Upper lobe of left lung (tissue), 6 donors: Measurements from ENCODE around the gene NAA50. TPM values are rescaled to one million over a fixed set of nuclear protein-coding genes. Genes with fewer than 3 reads are reported as not detected.

Source experiments
- ATAC-seq, 2 donors: fragments of 200-7000 bp; cut with Tn5 transposase; one replicate each; pipeline ENCODE4 v1.9.1; 2022; ENCODE audit warnings: mild to moderate bottlenecking in 2 of 2, moderate library complexity in 2 of 2; ENCODE audit not compliant: low FRiP score in 2 of 2
- DNase-seq, 2 donors: peaks; one replicate each; pipeline ENCODE4 v3.0.0-alpha.2; 2019 to 2020
- H3K27ac ChIP-seq, 4 donors: fragments of 200-600 bp; sonication (generic); one replicate each; pipeline ENCODE4 v1.5.1; 2016 to 2019
- H3K27me3 ChIP-seq, 4 donors: fragments of 200-600 bp; sonication (generic); one replicate each; pipeline ENCODE4 v1.5.1; 2017 to 2019
- H3K36me3 ChIP-seq, 4 donors: fragments of 200-600 bp; sonication (generic); one replicate each; pipeline ENCODE4 v1.5.1; 2016 to 2019
- H3K4me1 ChIP-seq, 4 donors: fragments of 200-600 bp; sonication (generic); one replicate each; pipeline ENCODE4 v1.5.1; 2018 to 2019
- H3K4me3 ChIP-seq, 4 donors: fragments of 200-600 bp; sonication (generic); one replicate each; pipeline ENCODE4 v1.5.1; 2017 to 2019; ENCODE audit warnings: mild to moderate bottlenecking in 2 of 4, moderate library complexity in 1 of 4
- H3K9me3 ChIP-seq, 4 donors: fragments of 200-600 bp; sonication (generic); one replicate each; pipeline ENCODE4 v1.5.1; 2018 to 2019
- CTCF ChIP-seq, 6 experiments: fragments of 450-650 bp in 4 of 6; fragments of 200-600 bp in 2 of 6; sonication (generic) in 2 of 6; IDR thresholded peaks; one replicate each; pipeline ENCODE4 v1.5.1; 2016 to 2019; ENCODE audit warnings: antibody characterized with exemption in 6 of 6
- EP300 ChIP-seq, 4 donors: sonication (generic); formaldehyde crosslinking; IDR thresholded peaks; one replicate each; pipeline ENCODE4 v1.5.1; 2017; ENCODE audit warnings: antibody characterized with exemption in 4 of 4, control low read depth in 2 of 4
- POLR2A ChIP-seq, 4 donors: fragments of 450-650 bp; IDR thresholded peaks; one replicate each; pipeline ENCODE4 v1.5.1; 2016 to 2017; ENCODE audit warnings: antibody characterized with exemption in 4 of 4, mild to moderate bottlenecking in 2 of 4
- POLR2AphosphoS5 ChIP-seq, 2 donors: sonication (generic); formaldehyde crosslinking; IDR thresholded peaks; one replicate each; pipeline ENCODE4 v1.5.1; 2017; ENCODE audit warnings: antibody characterized with exemption in 2 of 2
- WGBS, 2 donors: methylation state at CpG; one replicate each; pipeline ENCODE4 v1.1.5; 2017 to 2018; 5-methylcytosine and 5-hydroxymethylcytosine counted together
- total RNA-seq, 6 donors: library from RNA; depleted of rRNA in 4 of 6; stranded (reverse); fragments of >200 nt in 4 of 6; gene quantifications; one replicate each; pipeline versions ENCODE4 v1.1.0 to v1.2.1, GENCODE V29; 2016 to 2021
- donor health status: DM: no; HTN: no; CAD: no; lungs with moderate emphysema.
- donor health status: DM: no; HTN: yes; CAD: no; lungs with severe emphysema.

The NAA50 gene
- total RNA-seq, 6 donors from 2014 or later, result 75.7 to 187 (median 84.9) TPM

DNA sequence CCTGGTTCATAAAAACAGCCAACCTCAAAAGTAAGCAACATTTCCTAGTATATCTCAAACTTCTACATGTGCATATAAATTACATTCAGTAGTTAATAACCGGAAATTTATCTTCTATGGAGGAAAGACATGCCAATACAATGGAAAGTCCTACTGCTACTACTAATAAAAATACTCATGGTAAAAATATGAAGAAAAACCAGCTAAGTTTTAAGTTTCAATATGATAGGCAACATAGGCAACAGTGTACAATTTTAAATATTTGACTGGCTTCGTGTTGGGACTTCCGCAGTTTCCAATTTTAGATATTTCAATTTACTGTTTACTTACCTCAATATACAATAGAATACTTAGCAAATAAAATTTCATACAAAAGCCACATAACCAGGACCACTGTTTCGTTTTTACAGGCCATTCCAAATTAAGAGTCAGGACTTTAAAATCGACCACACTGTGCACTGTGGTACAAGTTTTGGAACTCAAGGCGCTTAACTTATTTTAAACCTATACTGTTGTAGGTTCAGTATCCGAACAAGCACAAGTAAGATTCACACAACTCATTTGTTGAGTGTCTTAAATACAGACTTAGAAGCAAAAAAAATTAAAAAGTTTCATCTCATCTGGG, 2.9 kb downstream of the NAA50 start:
- ATAC-seq (no peak), DNase-seq (no peak)
- Histone ChIP-seq H3K4me3 (no peak overlapping the region), H3K36me3 (no peaks in the 10 kb centered on the region), H3K27ac (peak overlapping the region in 2 of 4 donors; percentile 15 to 95), H3K27me3 (no peaks in the 10 kb centered on the region), H3K9me3 (no peaks in the 10 kb centered on the region), H3K4me1 (peaks cover 27 to 41% (median 37%) of the 10 kb centered on the region in 4 donors)
- WGBS, 2 donors, result 61 to 70% methylated on average over 7 of the region's 7 CpGs
- TF ChIP-seq CTCF (IDR thresholded peaks at IDR 0.05) (no peak), POLR2A (IDR thresholded peaks at IDR 0.05) (no peak), POLR2AphosphoS5 (IDR thresholded peaks at IDR 0.05) (no peak), EP300 (IDR thresholded peaks at IDR 0.05) (no peak)

- Histone ChIP-seq H3K27me3 (no peaks in the 10 kb centered on the region), H3K9me3 (no peaks in the 10 kb centered on the region), H3K4me1 (peaks cover 24 to 42% (median 31%) of the 10 kb centered on the region in 4 donors), H3K36me3 (no peaks in the 10 kb centered on the region), H3K4me3 (no peak overlapping the region), H3K27ac (no peak overlapping the region)
- DNase-seq, result no peak
- WGBS, 2 donors, result 53 to 54% methylated on average over 1 of the region's 1 CpG
- ATAC-seq, result no peak
- TF ChIP-seq POLR2AphosphoS5 (IDR thresholded peaks at IDR 0.05), result no peak
- TF ChIP-seq POLR2A (IDR thresholded peaks at IDR 0.05), result no peak
- no peak for TF ChIP-seq CTCF (IDR thresholded peaks at IDR 0.05)
- no peak for TF ChIP-seq EP300 (IDR thresholded peaks at IDR 0.05)
These were observed 4.4 kb downstream of the NAA50 start for GRCh38 chr3:113741620-113742019.

GRCh38 chr3:113741086-113741485, 5.0 kb downstream of the NAA50 start:
- H3K27ac ChIP-seq, result no peak overlapping the region
- no peaks in the 10 kb centered on the region for H3K36me3 ChIP-seq
- no peak for TF ChIP-seq EP300 (IDR thresholded peaks at IDR 0.05)
- TF ChIP-seq POLR2AphosphoS5 (IDR thresholded peaks at IDR 0.05), result no peak
- TF ChIP-seq POLR2A (IDR thresholded peaks at IDR 0.05), result no peak
- no peak for TF ChIP-seq CTCF (IDR thresholded peaks at IDR 0.05)
- no peak overlapping the region for H3K4me3 ChIP-seq
- DNase-seq, result no peak
- no peaks in the 10 kb centered on the region for H3K9me3 ChIP-seq
- WGBS, 2 donors, result 58 to 60% methylated on average over 5 of the region's 5 CpGs
- no peak for ATAC-seq
- peaks cover 25 to 46% (median 35%) of the 10 kb centered on the region in 4 donors for H3K4me1 ChIP-seq
- H3K27me3 ChIP-seq, result no peaks in the 10 kb centered on the region

- no peaks in the 10 kb centered on the region for H3K27me3 ChIP-seq
- H3K4me1 ChIP-seq, result peaks cover 6 to 15% (median 12%) of the 10 kb centered on the region in 4 donors
- H3K27ac ChIP-seq, result no peak overlapping the region
- TF ChIP-seq POLR2AphosphoS5 (IDR thresholded peaks at IDR 0.05) (no peak), CTCF (IDR thresholded peaks at IDR 0.05) (peak; percentile 44 to 80 (median 62)), POLR2A (IDR thresholded peaks at IDR 0.05) (no peak)
- H3K4me3 ChIP-seq, result no peak overlapping the region
- no peaks in the 10 kb centered on the region for H3K36me3 ChIP-seq
- DNase-seq (no peak), ATAC-seq (peak in 1 of 2 donors; percentile 90)
- 23 to 31% methylated on average over 3 of the region's 3 CpGs for WGBS, 2 donors
- no peaks in the 10 kb centered on the region for H3K9me3 ChIP-seq
These were observed 9.4 kb downstream of the NAA50 start for GRCh38 chr3:113736548-113737089.

- no peak for ATAC-seq
- peaks cover 1 to 7% (median 6%) of the 10 kb centered on the region in 4 donors for H3K4me1 ChIP-seq
- TF ChIP-seq CTCF (IDR thresholded peaks at IDR 0.05), result no peak
- TF ChIP-seq POLR2A (IDR thresholded peaks at IDR 0.05), result no peak
- no peak for TF ChIP-seq EP300 (IDR thresholded peaks at IDR 0.05)
- TF ChIP-seq POLR2AphosphoS5 (IDR thresholded peaks at IDR 0.05), result no peak
- H3K9me3 ChIP-seq, result no peaks in the 10 kb centered on the region
- peaks cover 0 to 4% (median 0%) of the 10 kb centered on the region in 4 donors for H3K36me3 ChIP-seq
- no peaks in the 10 kb centered on the region for H3K27me3 ChIP-seq
- H3K4me3 ChIP-seq, result no peak overlapping the region
- no peak for DNase-seq
- H3K27ac ChIP-seq, result no peak overlapping the region
- 86 to 92% methylated on average over 4 of the region's 4 CpGs for WGBS, 2 donors
These were observed 14.4 kb downstream of the NAA50 start for GRCh38 chr3:113731694-113732093.
